SU-DHL-6 (cell line): ENCODE results near the gene C6orf89.

Source experiments
- H2AFZ ChIP-seq: fragments of 200-600 bp; sonication (generic); 2 replicates; pipeline ENCODE4 v1.6.1; 2014; ENCODE audit warnings: low read depth, mild to moderate bottlenecking, moderate library complexity, mixed read lengths, antibody characterized with exemption, low read length; ENCODE audit not compliant: severe bottlenecking
- H3F3A ChIP-seq: fragments of 200-600 bp; shearing (Covaris generic); 2 replicates; pipeline ENCODE4 v1.6.0; 2016; ENCODE audit warnings: antibody characterized with exemption, mild to moderate bottlenecking; ENCODE audit not compliant: insufficient read depth
- H3K27ac ChIP-seq: fragments of 200-600 bp; sonication (generic); 2 replicates; pipeline ENCODE4 v1.5.1; 2016; ENCODE audit warnings: low read depth, mild to moderate bottlenecking, low read length, moderate library complexity, mixed read lengths
- H3K27me3 ChIP-seq: fragments of 200-600 bp; sonication (generic), shearing (Covaris generic); 2 replicates; pipeline ENCODE4 v1.6.0; 2014; ENCODE audit warnings: mild to moderate bottlenecking, low read length
- H3K36me3 ChIP-seq: fragments of 200-600 bp; sonication (generic); 2 replicates; pipeline ENCODE4 v1.6.1; 2014; ENCODE audit warnings: mild to moderate bottlenecking, low read length, mixed read lengths
- H3K4me2 ChIP-seq: fragments of 300-600, 200-600 bp; shearing (Covaris generic), sonication (generic); 2 replicates; pipeline ENCODE4 v1.6.0; 2014; ENCODE audit warnings: low read length, low read depth, mild to moderate bottlenecking; ENCODE audit not compliant: poor library complexity, severe bottlenecking
- H3K4me3 ChIP-seq: fragments of 200-600 bp; sonication (generic); 2 replicates; pipeline ENCODE4 v1.5.1; 2014; ENCODE audit warnings: antibody characterized with exemption, low read length, mild to moderate bottlenecking, mixed read lengths; ENCODE audit not compliant: insufficient read depth, poor library complexity, severe bottlenecking
- H3K79me2 ChIP-seq: fragments of 200-600 bp; sonication (generic); 2 replicates; pipeline ENCODE4 v1.6.1; 2014; ENCODE audit warnings: mild to moderate bottlenecking, low read length, moderate library complexity; ENCODE audit not compliant: insufficient read depth
- H3K9ac ChIP-seq: fragments of 200-600 bp; sonication (generic); 2 replicates; pipeline ENCODE4 v1.7.0; 2014; ENCODE audit warnings: mild to moderate bottlenecking, low read length
- H3K9me2 ChIP-seq: fragments of 200-600 bp; sonication (generic); replicated peaks from 2 replicates; pipeline ENCODE4 v1.6.1; 2014; ENCODE audit warnings: low read length; ENCODE audit not compliant: insufficient read depth
- H3K9me3 ChIP-seq: fragments of 200-600 bp; sonication (generic); 2 replicates; pipeline ENCODE4 v1.6.1; 2014; ENCODE audit warnings: low read length, mixed read lengths; ENCODE audit not compliant: insufficient read depth
- H4K20me1 ChIP-seq: fragments of 200-600 bp; sonication (generic); 2 replicates; pipeline ENCODE4 v1.6.1; 2014; ENCODE audit warnings: low read depth, mild to moderate bottlenecking, antibody characterized with exemption, low read length, moderate library complexity, mixed read lengths
- CTCF ChIP-seq: fragments of 200-600 bp; sonication (generic); IDR thresholded peaks from one replicate; pipeline ENCODE4 v1.5.1; 2017; ENCODE audit warnings: antibody characterized with exemption, mild to moderate bottlenecking, low read length, moderate library complexity; ENCODE audit not compliant: insufficient read depth, poor library complexity, severe bottlenecking
- EZH2phosphoT487 ChIP-seq: fragments of 200-600 bp; sonication (generic), shearing (Covaris generic); conservative IDR thresholded peaks from 2 replicates; pipeline ENCODE4 v1.6.1; 2018; ENCODE audit warnings: mild to moderate bottlenecking, antibody characterized with exemption, low read length, moderate library complexity, mixed read lengths

The C6orf89 gene

DNA sequence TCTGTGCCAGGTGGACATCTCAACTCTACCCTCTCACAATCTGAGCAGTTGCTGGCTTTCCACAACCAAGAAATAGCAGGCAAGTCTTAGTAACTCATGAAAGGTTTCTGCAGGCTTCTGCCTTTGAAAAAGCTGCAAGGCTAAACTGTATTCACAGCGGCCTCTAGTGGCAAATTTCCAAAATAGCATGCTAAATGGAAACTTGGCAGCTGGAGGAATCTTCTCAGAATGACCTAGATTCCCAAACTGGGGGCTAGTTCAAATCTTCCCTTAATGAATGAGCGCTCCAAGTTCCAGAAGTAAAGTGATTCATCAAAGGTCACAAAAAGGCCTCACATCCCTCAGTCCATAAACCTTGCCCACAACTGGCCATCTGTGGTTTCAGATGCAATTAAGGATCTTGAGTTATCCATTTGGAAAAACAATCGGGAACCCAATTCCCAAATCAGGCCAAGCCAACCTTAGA lies 34.6 kb upstream of the C6orf89 start:
- Histone ChIP-seq H3K4me2 (no peak overlapping the region), H3K79me2 (no peaks in the 10 kb centered on the region), H3K27ac (no peak overlapping the region), H3K36me3 (peaks cover 12% of the 10 kb centered on the region), H3K4me3 (no peak overlapping the region), H4K20me1 (no peaks in the 10 kb centered on the region), H3K27me3 (no peaks in the 10 kb centered on the region), H3K9me3 (no peaks in the 10 kb centered on the region), H3K9me2 (no peaks in the 10 kb centered on the region), H3F3A (no peaks in the 10 kb centered on the region), H2AFZ (no peak overlapping the region), H3K9ac (no peak overlapping the region)
- TF ChIP-seq CTCF (peak; percentile 97), EZH2phosphoT487 (no peak)

DNA sequence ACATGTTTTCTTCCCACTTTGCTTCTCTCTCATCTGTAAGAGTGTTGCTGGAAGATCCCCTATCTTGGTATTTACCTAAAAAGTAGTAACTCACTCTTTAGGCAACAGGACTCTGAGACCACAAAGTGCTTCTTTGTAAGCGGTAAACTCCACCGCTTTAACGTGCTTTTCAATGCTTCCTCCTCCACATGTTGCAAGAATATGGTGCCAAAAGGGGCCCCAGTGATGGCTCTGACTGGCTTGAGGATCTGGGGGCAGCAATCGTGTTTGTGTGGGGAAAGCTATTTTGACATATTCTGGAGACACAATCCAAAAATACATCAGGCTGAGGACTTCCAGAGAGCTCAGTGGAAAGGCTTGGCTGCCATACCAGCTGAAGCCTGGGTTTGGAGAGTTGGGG lies 34.1 kb upstream of the C6orf89 start:
- no peak overlapping the region for H3K27ac ChIP-seq
- no peaks in the 10 kb centered on the region for H3K9me3 ChIP-seq
- no peaks in the 10 kb centered on the region for H3K27me3 ChIP-seq
- no peak overlapping the region for H3K4me3 ChIP-seq
- 0 out of 2 replicates have a peak, but pooled peaks cover under 1% of the 10 kb centered on the region for H3K79me2 ChIP-seq
- H4K20me1 ChIP-seq: no peaks in the 10 kb centered on the region
- no peak overlapping the region for H3K9ac ChIP-seq
- H3K36me3 ChIP-seq: peaks cover 16% of the 10 kb centered on the region
- TF ChIP-seq CTCF (no peak), EZH2phosphoT487 (no peak)
- H3K9me2 ChIP-seq: no peaks in the 10 kb centered on the region
- no peaks in the 10 kb centered on the region for H3F3A ChIP-seq
- H3K4me2 ChIP-seq: no peak overlapping the region
- H2AFZ ChIP-seq: no peak overlapping the region

- Histone ChIP-seq H3F3A (no peaks in the 10 kb centered on the region), H3K79me2 (peaks cover 10% of the 10 kb centered on the region; the same call in 1 of the 2 replicates), H3K36me3 (peaks cover 22% of the 10 kb centered on the region), H2AFZ (no peak overlapping the region), H3K9me3 (no peaks in the 10 kb centered on the region), H3K4me3 (no peak overlapping the region), H3K9me2 (no peaks in the 10 kb centered on the region), H3K4me2 (no peak overlapping the region), H4K20me1 (0 out of 2 replicates have a peak, but pooled peaks cover 4% of the 10 kb centered on the region), H3K9ac (no peak overlapping the region), H3K27ac (no peak overlapping the region), H3K27me3 (no peaks in the 10 kb centered on the region)
- TF ChIP-seq EZH2phosphoT487: no peak
- no peak for TF ChIP-seq CTCF
These were observed 33.1 kb upstream of the C6orf89 start for GRCh38 chr6:36852481-36853147.
